VCaP (cell line): ENCODE data around the gene FABP7.

Source experiments
- H3K27ac ChIP-seq: fragments of 450-650 bp; 2 replicates; pipeline ENCODE4 v1.5.1; 2017
- CTCF ChIP-seq: fragments of 450-650 bp; conservative IDR thresholded peaks from 2 replicates; pipeline ENCODE4 v1.5.1; 2017; ENCODE audit warnings: mild to moderate bottlenecking, moderate library complexity

Gene FABP7

GRCh38 chr6:122808121-122808885 lies 28.8 kb downstream of the FABP7 start:
- TF ChIP-seq CTCF, result no peak
- H3K27ac ChIP-seq, result no peak overlapping the region

GRCh38 chr6:122809001-122809400 lies 29.5 kb downstream of the FABP7 start:
- TF ChIP-seq CTCF, result no peak
- no peak overlapping the region for H3K27ac ChIP-seq

- TF ChIP-seq CTCF, result no peak
- no peak overlapping the region for H3K27ac ChIP-seq
Observed at GRCh38 chr6:122809691-122810090, 30.2 kb downstream of the FABP7 start.

GRCh38 chr6:122810189-122810588 lies 30.7 kb downstream of the FABP7 start:
- no peak overlapping the region for H3K27ac ChIP-seq
- no peak for TF ChIP-seq CTCF

- H3K27ac ChIP-seq, result no peak overlapping the region
- TF ChIP-seq CTCF, result no peak
Observed at GRCh38 chr6:122817358-122817757, 37.8 kb downstream of the FABP7 start.

GRCh38 chr6:122817766-122818165 lies 38.2 kb downstream of the FABP7 start:
- no peak overlapping the region for H3K27ac ChIP-seq
- no peak for TF ChIP-seq CTCF

GRCh38 chr6:122818866-122819265 lies 39.4 kb downstream of the FABP7 start:
- TF ChIP-seq CTCF, result no peak
- H3K27ac ChIP-seq, result no peak overlapping the region
